Neuronal stem cell (in vitro differentiated cells): ENCODE measurements around the gene NPPA.

ENCODE experiments used
- DNase-seq: peaks from one replicate; pipeline ENCODE4 v3.0.0-alpha.2; 2013; ENCODE audit warnings: low spot score
- H2AFZ ChIP-seq: one replicate; pipeline ENCODE4 v1.6.1; 2013; ENCODE audit warnings: mild to moderate bottlenecking, low read length, inconsistent platforms
- H2AK5ac ChIP-seq: 2 replicates; pipeline ENCODE4 v1.6.1; 2013; ENCODE audit warnings: low read depth, mild to moderate bottlenecking, inconsistent platforms, low read length, moderate library complexity, mixed read lengths
- H2BK120ac ChIP-seq: 2 replicates; pipeline ENCODE4 v1.6.1; 2013; ENCODE audit warnings: low read depth, mild to moderate bottlenecking, inconsistent platforms, low read length, moderate library complexity, mixed read lengths
- H2BK12ac ChIP-seq: one replicate; pipeline ENCODE4 v1.6.1; 2013; ENCODE audit warnings: low read length, inconsistent platforms
- H2BK15ac ChIP-seq: 2 replicates; pipeline ENCODE4 v1.6.1; 2013; ENCODE audit warnings: mild to moderate bottlenecking, low read length, inconsistent platforms, mixed read lengths
- H2BK5ac ChIP-seq: one replicate; pipeline ENCODE4 v1.6.1; 2013; ENCODE audit warnings: inconsistent platforms, mild to moderate bottlenecking, low read length, moderate library complexity
- H3K14ac ChIP-seq: one replicate; pipeline ENCODE4 v1.6.1; 2013; ENCODE audit warnings: low read length, inconsistent platforms
- H3K18ac ChIP-seq: 2 replicates; pipeline ENCODE4 v1.6.1; 2013; ENCODE audit warnings: low read length, inconsistent platforms
- H3K23ac ChIP-seq: 2 replicates; pipeline ENCODE4 v1.6.1; 2013; ENCODE audit warnings: low read depth, mild to moderate bottlenecking, mixed read lengths, low read length, inconsistent platforms; ENCODE audit not compliant: poor library complexity
- H3K27ac ChIP-seq: replicated peaks from 3 replicates; pipeline ENCODE4 v1.5.1; 2013; ENCODE audit warnings: low read length, inconsistent platforms
- H3K27me3 ChIP-seq, 3 experiments: 2 replicates each; pipeline ENCODE4 v1.6.1; 2013; ENCODE audit warnings: low read length in 3 of 3, mild to moderate bottlenecking in 2 of 3, inconsistent platforms in 1 of 3, low read depth in 1 of 3, mixed read lengths in 1 of 3, moderate library complexity in 1 of 3; ENCODE audit not compliant: control insufficient read depth in 3 of 3, insufficient read depth in 3 of 3
- H3K36me3 ChIP-seq, 2 donors: replicated peaks in 1 of 2; 2 replicates each; pipeline ENCODE4 v1.6.1; 2013; ENCODE audit warnings: low read length in 2 of 2; ENCODE audit not compliant: control insufficient read depth in 2 of 2, insufficient read depth in 2 of 2
- H3K4ac ChIP-seq: 2 replicates; pipeline ENCODE4 v1.6.1; 2013; ENCODE audit warnings: inconsistent platforms, mild to moderate bottlenecking, low read length, moderate library complexity
- H3K4me1 ChIP-seq, 2 donors: 1 replicate in 1 of 2; 2 replicates in 1 of 2; pipeline ENCODE4 v1.6.1; 2013; ENCODE audit warnings: low read length in 2 of 2, low read depth in 1 of 2; ENCODE audit not compliant: control insufficient read depth in 2 of 2, insufficient read depth in 1 of 2
- H3K4me2 ChIP-seq: one replicate; pipeline ENCODE4 v1.6.1; 2013; ENCODE audit warnings: mild to moderate bottlenecking, low read length, inconsistent platforms; ENCODE audit not compliant: insufficient read depth, poor library complexity, severe bottlenecking
- H3K4me3 ChIP-seq, 2 donors: 2 replicates each; pipeline ENCODE4 v1.5.1; 2013; ENCODE audit warnings: low read length in 2 of 2, mild to moderate bottlenecking in 2 of 2, inconsistent platforms in 1 of 2, moderate library complexity in 1 of 2
- H3K79me1 ChIP-seq: one replicate; pipeline ENCODE4 v1.6.1; 2013; ENCODE audit warnings: low read depth, mild to moderate bottlenecking, inconsistent platforms, low read length, moderate library complexity
- H3K9ac ChIP-seq: one replicate; pipeline ENCODE4 v1.6.1; 2013; ENCODE audit warnings: mild to moderate bottlenecking, low read depth, low read length, inconsistent platforms; ENCODE audit not compliant: poor library complexity
- H3K9me3 ChIP-seq, 2 donors: replicated peaks in 1 of 2; 2 replicates each; pipeline versions ENCODE3 to v1.6.1; 2013; ENCODE audit warnings: low read length in 2 of 2, mild to moderate bottlenecking in 2 of 2, inconsistent platforms in 1 of 2, low read depth in 1 of 2, mixed read lengths in 1 of 2, moderate library complexity in 1 of 2; ENCODE audit not compliant: control insufficient read depth in 2 of 2, insufficient read depth in 1 of 2
- H4K8ac ChIP-seq: one replicate; pipeline ENCODE4 v1.6.1; 2013; ENCODE audit warnings: low read depth, mild to moderate bottlenecking, inconsistent platforms, low read length, moderate library complexity
- H4K91ac ChIP-seq: one replicate; pipeline ENCODE4 v1.6.1; 2013; ENCODE audit warnings: low read length, low read depth, mild to moderate bottlenecking, inconsistent platforms; ENCODE audit not compliant: poor library complexity
- WGBS, 2 donors: extraction: QIAGEN DNeasy Blood & Tissue Kit; methylation state at CpG; one replicate each; pipeline ENCODE4 v1.1.7; 2013; ENCODE audit warnings: missing lambda C conversion rate in 2 of 2, mixed read lengths in 1 of 2; ENCODE audit not compliant: insufficient read length in 2 of 2, insufficient replicate concordance in 1 of 2; ENCODE audit errors: extremely low coverage in 2 of 2; 5-methylcytosine and 5-hydroxymethylcytosine counted together

NPPA gene

DNA sequence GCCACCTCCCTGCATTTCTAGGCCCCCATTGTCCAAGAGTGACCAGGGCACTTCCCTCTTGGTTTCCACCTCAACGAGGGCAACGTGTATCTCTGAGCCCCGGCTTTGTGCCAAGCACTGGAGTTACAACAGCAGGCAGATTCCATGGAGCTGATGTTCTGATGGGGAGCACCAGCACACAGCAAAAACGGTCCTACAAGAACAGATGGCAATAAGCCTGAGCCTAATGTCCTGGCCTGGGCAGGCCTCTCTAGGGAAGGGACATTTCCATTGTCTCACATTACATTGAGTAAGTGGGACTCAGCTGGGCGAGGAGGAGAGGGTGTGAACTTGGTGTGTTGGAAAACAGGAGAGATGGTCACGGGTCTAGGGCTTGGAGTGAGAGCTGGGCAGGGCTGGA, 38.3 kb upstream of the NPPA start:
- H3K27ac ChIP-seq = no peak overlapping the region
- no CpG with 5 or more reads among the region's 6 CpGs for WGBS, 2 donors

DNA sequence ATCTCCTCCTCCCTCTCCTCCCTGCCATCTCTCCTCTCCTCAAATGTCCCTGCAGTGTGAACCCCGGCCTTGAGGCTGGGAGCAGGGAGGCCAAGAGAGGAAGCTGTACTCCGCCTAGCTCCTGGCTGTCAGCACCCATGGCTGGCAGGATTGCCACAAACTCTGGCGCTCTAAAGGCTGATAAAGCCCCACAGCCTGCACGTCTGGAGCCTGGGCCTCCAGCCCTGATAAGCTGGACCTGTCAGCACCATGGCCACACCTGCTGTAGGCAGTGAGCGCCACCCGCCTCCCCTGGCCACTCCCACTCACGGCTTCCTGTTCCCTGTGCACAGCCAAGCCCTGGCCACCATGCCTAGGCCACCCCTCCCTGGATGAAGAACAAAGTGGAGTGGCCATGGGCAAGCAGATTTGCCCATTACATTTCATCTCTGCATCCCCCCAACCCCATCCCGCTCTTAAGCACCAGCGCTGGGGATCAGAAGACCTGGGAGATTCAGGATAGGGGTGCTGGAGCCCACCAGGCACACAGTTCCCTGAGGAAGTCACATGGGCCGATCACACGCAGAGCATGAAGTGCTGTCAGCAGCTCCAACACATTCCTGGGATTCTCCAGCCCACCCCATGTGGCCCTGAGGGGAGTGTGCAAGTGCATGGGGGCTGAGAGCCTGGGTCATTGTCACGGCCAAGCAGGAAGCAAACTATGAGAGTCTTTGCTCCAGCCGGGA, 35.4 kb upstream of the NPPA start:
- Histone ChIP-seq H3K27ac (no peak overlapping the region), H3K36me3 (no peaks in the 10 kb centered on the region), H2AK5ac (peak overlapping the region; percentile 74), H3K9ac (no peak overlapping the region), H2AFZ (peak overlapping the region; percentile 29), H2BK12ac (no peak overlapping the region), H2BK120ac (peak overlapping the region; percentile 79), H3K4me2 (no peak overlapping the region), H3K4ac (no peak overlapping the region), H4K8ac (no peak overlapping the region), H3K14ac (no peak overlapping the region), H3K9me3 (no peaks in the 10 kb centered on the region), H3K27me3 (peaks cover 0 to 18% (median 0%) of the 10 kb centered on the region in 3 experiments), H3K18ac (peak overlapping the region; percentile 27), H3K23ac (no peak overlapping the region), H2BK5ac (no peak overlapping the region), H2BK15ac (no peak overlapping the region), H3K4me3 (no peak overlapping the region), H4K91ac (no peak overlapping the region), H3K79me1 (peaks cover 3% of the 10 kb centered on the region), H3K4me1 (peaks cover 4 to 7% of the 10 kb centered on the region in 2 donors)
- DNase-seq = no peak
- no CpG with 5 or more reads among the region's 13 CpGs for WGBS, 2 donors

More for the DNA sequence above, 38.3 kb upstream of the NPPA start:
- Histone ChIP-seq H3K9ac (no peak overlapping the region), H3K23ac (no peak overlapping the region), H3K4me3 (no peak overlapping the region), H2AFZ (no peak overlapping the region), H3K18ac (peak overlapping the region; percentile 31), H3K4me1 (peaks cover 4% of the 10 kb centered on the region in 2 donors), H2BK15ac (no peak overlapping the region), H3K36me3 (no peaks in the 10 kb centered on the region), H4K8ac (no peak overlapping the region), H3K4me2 (no peak overlapping the region), H3K14ac (no peak overlapping the region), H3K27me3 (peaks cover 0 to 18% (median 0%) of the 10 kb centered on the region in 3 experiments), H4K91ac (no peak overlapping the region), H2BK12ac (no peak overlapping the region), H3K4ac (no peak overlapping the region), H2BK120ac (no peak overlapping the region), H2AK5ac (no peak overlapping the region), H2BK5ac (no peak overlapping the region), H3K9me3 (no peaks in the 10 kb centered on the region), H3K79me1 (no peaks in the 10 kb centered on the region)
- DNase-seq = no peak

- no peak for DNase-seq
- Histone ChIP-seq H4K8ac (no peak overlapping the region), H3K27me3 (peaks cover 0 to 22% (median 0%) of the 10 kb centered on the region in 3 experiments), H3K9me3 (no peaks in the 10 kb centered on the region), H3K23ac (no peak overlapping the region), H3K4me1 (peaks cover 4 to 7% of the 10 kb centered on the region in 2 donors), H3K4me3 (no peak overlapping the region), H2AK5ac (no peak overlapping the region), H2BK120ac (no peak overlapping the region), H4K91ac (no peak overlapping the region), H2BK12ac (no peak overlapping the region), H2AFZ (no peak overlapping the region), H3K9ac (peak overlapping the region; percentile 16), H3K4me2 (no peak overlapping the region), H3K36me3 (no peaks in the 10 kb centered on the region), H3K27ac (no peak overlapping the region), H3K79me1 (peaks cover 3% of the 10 kb centered on the region), H3K14ac (no peak overlapping the region), H2BK15ac (no peak overlapping the region), H3K18ac (no peak overlapping the region), H3K4ac (no peak overlapping the region), H2BK5ac (no peak overlapping the region)
- no CpG with 5 or more reads among the region's 18 CpGs for WGBS, 2 donors
Measured at GRCh38 chr1:11881749-11882441, 34.3 kb upstream of the NPPA start.
